ENCODE measurements around the gene STAG3. TPM values are rescaled to one million over a fixed set of nuclear protein-coding genes. Genes with fewer than 3 reads are reported as not detected.
"Not testable (repeated sequence)": the region's sequence is repeated elsewhere in the genome, so short reads cannot be mapped to it uniquely, and the experiment has no call there.

STAG3 gene
- total RNA-seq, 1 experiment from 2014 or later: 0.05 TPM

- DNase-seq (ENCODE audit: extremely low read depth, low read depth): peak; percentile 11
Measured at GRCh38 chr7:100246121-100246864, 68.6 kb downstream of the STAG3 start.

GRCh38 chr7:100246865-100247137 is 69.1 kb downstream of the STAG3 start:
- DNase-seq (ENCODE audit: extremely low read depth, low read depth): not testable (repeated sequence)

- DNase-seq (ENCODE audit: extremely low read depth, low read depth): peak; percentile 85
Measured at GRCh38 chr7:100247152-100247757, 69.5 kb downstream of the STAG3 start.

GRCh38 chr7:100248483-100248882 is 70.8 kb downstream of the STAG3 start:
- no peak for DNase-seq (ENCODE audit: extremely low read depth, low read depth)

- no peak for DNase-seq (ENCODE audit: extremely low read depth, low read depth)
Measured at GRCh38 chr7:100257017-100257416, 79.3 kb downstream of the STAG3 start.

GRCh38 chr7:100259984-100260383 is 82.3 kb downstream of the STAG3 start:
- not testable (repeated sequence) for DNase-seq (ENCODE audit: extremely low read depth, low read depth)

- DNase-seq (ENCODE audit: extremely low read depth, low read depth): not testable (repeated sequence)
Measured at GRCh38 chr7:100262896-100263295, 85.2 kb downstream of the STAG3 start.

Other genes starting within 250 kb of the STAG3 start
- gene GJC3, start 248.3 kb upstream of the STAG3 start, total RNA-seq (2014; rRNA removed; shearing (Covaris generic)): not detected in 2 replicates
- gene AZGP1, start 201.9 kb upstream of the STAG3 start, total RNA-seq (2014; rRNA removed; shearing (Covaris generic)): not detected in 2 replicates
- gene ZKSCAN1, start 162.3 kb upstream of the STAG3 start, total RNA-seq (2014; rRNA removed; shearing (Covaris generic)): 16.1 and 19.9 TPM in 2 replicates
- gene ZSCAN21, start 128.1 kb upstream of the STAG3 start, total RNA-seq (2014; rRNA removed; shearing (Covaris generic)): 12.6 and 13.5 TPM in 2 replicates
- gene ZNF3, start 96.2 kb upstream of the STAG3 start, total RNA-seq (2014; rRNA removed; shearing (Covaris generic)): 29.1 and 30.5 TPM in 2 replicates
- 59.3 and 73.8 TPM in 2 replicates for gene COPS6, start 88.9 kb upstream of the STAG3 start, total RNA-seq (2014; rRNA removed; shearing (Covaris generic))
- 88.4 and 91.0 TPM in 2 replicates for gene MCM7, start 76.5 kb upstream of the STAG3 start, total RNA-seq (2014; rRNA removed; shearing (Covaris generic))
- 15.8 and 18.1 TPM in 2 replicates for gene AP4M1, start 76.3 kb upstream of the STAG3 start, total RNA-seq (2014; rRNA removed; shearing (Covaris generic))
- gene TAF6, start 58.6 kb upstream of the STAG3 start, total RNA-seq (2014; rRNA removed; shearing (Covaris generic)): 41.0 and 42.7 TPM in 2 replicates
- 4.7 and 6.9 TPM in 2 replicates for gene CNPY4, start 58.3 kb upstream of the STAG3 start, total RNA-seq (2014; rRNA removed; shearing (Covaris generic))
- 0.69 and 0.89 TPM in 2 replicates for gene MBLAC1, start 51.0 kb upstream of the STAG3 start, total RNA-seq (2014; rRNA removed; shearing (Covaris generic))
- gene LAMTOR4, start 29.0 kb upstream of the STAG3 start, total RNA-seq (2014; rRNA removed; shearing (Covaris generic)): 81.9 and 83.0 TPM in 2 replicates
- gene TRAPPC14, start 19.2 kb upstream of the STAG3 start, total RNA-seq (2014; rRNA removed; shearing (Covaris generic)): 5.7 and 10.2 TPM in 2 replicates
- gene GAL3ST4, start 9.3 kb upstream of the STAG3 start, total RNA-seq (2014; rRNA removed; shearing (Covaris generic)): 0.12 and 0.55 TPM in 2 replicates
- 2.9 and 3.7 TPM in 2 replicates for gene GPC2, start 537 bp upstream of the STAG3 start, total RNA-seq (2014; rRNA removed; shearing (Covaris generic))
- not detected in 2 replicates for gene PVRIG, start 42.0 kb downstream of the STAG3 start, total RNA-seq (2014; rRNA removed; shearing (Covaris generic))
- gene SPDYE3, start 129.8 kb downstream of the STAG3 start, total RNA-seq (2014; rRNA removed; shearing (Covaris generic)): not detected in 2 replicates
- gene PILRB, start 180.2 kb downstream of the STAG3 start, total RNA-seq (2014; rRNA removed; shearing (Covaris generic)): 19.9 and 22.5 TPM in 2 replicates
- 0.40 and 0.57 TPM in 2 replicates for gene PILRA, start 195.6 kb downstream of the STAG3 start, total RNA-seq (2014; rRNA removed; shearing (Covaris generic))